GM12878 (cell line): ENCODE data around the gene TAX1BP3. TPM values are rescaled to one million over a fixed set of nuclear protein-coding genes. Genes with fewer than 3 reads are reported as not detected.

Source experiments
- BMI1 ChIP-seq: fragments of 450-650 bp; IDR thresholded peaks from 2 replicates; pipeline ENCODE4 v1.6.1; 2016; ENCODE audit warnings: mild to moderate bottlenecking, moderate library complexity, borderline replicate concordance
- ETV6 ChIP-seq, 2 experiments: fragments of 450-650 bp in 1 of 2; IDR thresholded peaks in 1 of 2; conservative IDR thresholded peaks in 1 of 2; 2 replicates each; pipeline ENCODE4 v1.6.1; 2014; ENCODE audit warnings: antibody characterized with exemption in 1 of 2, borderline replicate concordance in 1 of 2, low read depth in 1 of 2, mild to moderate bottlenecking in 1 of 2, moderate library complexity in 1 of 2
- FOS ChIP-seq: IDR thresholded peaks from 3 replicates; pipeline ENCODE4 v1.6.1; 2011; ENCODE audit warnings: borderline replicate concordance; ENCODE audit not compliant: insufficient read length; ENCODE audit errors: extremely low read depth
- FOXM1 ChIP-seq: IDR thresholded peaks from 2 replicates; pipeline ENCODE4 v1.6.1; 2012; ENCODE audit warnings: low read depth, mild to moderate bottlenecking, inconsistent platforms, low read length, moderate library complexity
- HCFC1 ChIP-seq: fragments of 150-350 bp; IDR thresholded peaks from 2 replicates; pipeline ENCODE4 v1.6.1; 2014; ENCODE audit warnings: low read length
- IKZF1 ChIP-seq: fragments of 450-650 bp; conservative IDR thresholded peaks from 2 replicates; pipeline ENCODE4 v1.6.1; 2017; ENCODE audit warnings: antibody characterized with exemption, mild to moderate bottlenecking
- KAT2A ChIP-seq: conservative IDR thresholded peaks from 2 replicates; pipeline ENCODE4 v1.6.1; 2011; ENCODE audit warnings: low read depth, low read length; ENCODE audit not compliant: control insufficient read depth
- LARP7 ChIP-seq: fragments of 450-650 bp; IDR thresholded peaks from 2 replicates; pipeline ENCODE4 v1.6.1; 2017; ENCODE audit warnings: mild to moderate bottlenecking
- MTA3 ChIP-seq: IDR thresholded peaks from 2 replicates; pipeline ENCODE4 v1.6.1; 2012; ENCODE audit warnings: low read length, inconsistent platforms, borderline replicate concordance
- POLR2AphosphoS2 ChIP-seq: IDR thresholded peaks from 2 replicates; pipeline ENCODE4 v1.6.1; 2011; ENCODE audit warnings: low read depth, mild to moderate bottlenecking, low read length, improper control_type of control experiment, moderate library complexity
- RAD21 ChIP-seq: IDR thresholded peaks from 2 replicates; pipeline ENCODE4 v1.6.1; 2011; ENCODE audit warnings: mild to moderate bottlenecking, low read depth, low read length, moderate library complexity; ENCODE audit not compliant: insufficient read depth
- SIX5 ChIP-seq: IDR thresholded peaks from 2 replicates; pipeline ENCODE4 v1.6.1; 2011; ENCODE audit warnings: mild to moderate bottlenecking, low read depth, low read length, moderate library complexity; ENCODE audit not compliant: severe bottlenecking
- SUPT20H ChIP-seq: IDR thresholded peaks from 2 replicates; pipeline ENCODE4 v1.6.1; 2011; ENCODE audit warnings: low read depth, mild to moderate bottlenecking, low read length, moderate library complexity, borderline replicate concordance; ENCODE audit not compliant: control insufficient read depth
- TBL1XR1 ChIP-seq: IDR thresholded peaks from 2 replicates; pipeline ENCODE4 v1.6.1; 2012; ENCODE audit warnings: low read depth, low read length, improper control_type of control experiment
- TCF12 ChIP-seq: IDR thresholded peaks from 2 replicates; pipeline ENCODE4 v1.6.1; 2011; ENCODE audit warnings: low read depth, mild to moderate bottlenecking, low read length
- YY1 ChIP-seq: IDR thresholded peaks from 2 replicates; pipeline ENCODE4 v1.6.1; 2011; ENCODE audit warnings: low read depth, mild to moderate bottlenecking, low read length
- polyA plus RNA-seq, 11 experiments: library from polyadenylated mRNA; depleted of rRNA in 4 of 11; unstranded in 6 of 11; stranded (reverse) in 5 of 11; fragments of >200 nt; fragmentation: Nextera tagmentation in 4 of 11; fragmentation: Illumina TruSeq in 1 of 11; extraction: Ambion mirVana in 4 of 11; extraction: Trizol in 1 of 11; gene quantifications; 1 replicate in 1 of 11; 2 replicates in 10 of 11; pipeline versions ENCODE4 v1.2.1 to v1.2.3, GENCODE V29; 2011 to 2016; ENCODE audit warnings: inconsistent platforms in 2 of 11, missing spikeins in 2 of 11, low read depth in 1 of 11
- total RNA-seq, 4 experiments: library from RNA; depleted of rRNA in 3 of 4; stranded (reverse); fragments of >200 nt in 3 of 4; fragmentation: Illumina TruSeq in 1 of 4; extraction: Trizol in 1 of 4; gene quantifications; 2 replicates each; pipeline versions ENCODE4 v1.2.1 to v1.2.3, GENCODE V29; 2013 to 2021
- TF ChIP-seq, protein P1 (sequence below): fragments of 450-650 bp; conservative IDR thresholded peaks from 2 replicates; pipeline ENCODE4 v1.6.1; 2017; ENCODE audit warnings: mild to moderate bottlenecking, moderate library complexity
- TF ChIP-seq, protein P2 (sequence below): fragments of 450-650 bp; IDR thresholded peaks from 2 replicates; pipeline ENCODE4 v1.6.1; 2018; ENCODE audit warnings: mild to moderate bottlenecking, low read depth, moderate library complexity; ENCODE audit not compliant: partially characterized antibody
- TF ChIP-seq, protein P3 (sequence below): fragments of 150-350 bp; IDR thresholded peaks from 2 replicates; pipeline ENCODE4 v1.6.1; 2016; ENCODE audit warnings: low read depth, low read length

The TAX1BP3 gene
- total and polyA plus RNA-seq, 10 of the 15 experiments (the other 5 are each of a cell fraction or from before 2014, with no cell fraction given), result 1.00 to 40.4 (median 15.4) TPM

DNA sequence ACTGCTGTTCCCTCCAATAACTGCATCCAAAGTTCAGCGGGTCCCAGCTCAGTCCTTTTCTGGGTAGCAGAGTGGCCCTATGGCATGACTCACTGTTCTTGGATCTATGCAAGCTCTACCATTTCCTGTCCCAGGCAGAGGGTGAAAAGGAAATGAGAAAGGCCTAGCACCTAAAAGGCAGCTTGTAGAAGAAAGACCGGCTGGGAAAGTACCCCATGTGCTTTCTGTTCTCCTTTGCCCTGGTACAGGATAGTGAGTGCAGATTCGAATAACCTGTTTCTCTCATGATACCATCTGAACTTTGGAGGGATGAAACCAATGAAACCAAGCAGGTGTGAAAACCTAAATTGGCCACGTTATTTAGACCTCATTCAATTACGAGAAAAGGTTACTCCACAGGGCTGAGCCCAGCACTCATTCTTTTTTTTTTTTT, 42.6 kb upstream of the TAX1BP3 start (continued):
- TF ChIP-seq SIX5 (no peak), KAT2A (no peak), FOS (no peak), YY1 (peak; percentile 61), MTA3 (peak; percentile 94), IKZF1 (peak; percentile 97), ETV6 (conservative IDR thresholded peaks at IDR 0.05 in 1 of 2, IDR thresholded peaks at IDR 0.05 in 1 of 2; ENCODE audit: borderline replicate concordance in 1 of 2, low read depth in 1 of 2) (peak in 1 of 2 experiments; percentile 95; a peak in 2 of 4 replicates), FOXM1 (peak; percentile 77), HCFC1 (no peak), RAD21 (no peak), BMI1 (peak; percentile 84), LARP7 (no peak), POLR2AphosphoS2 (no peak), SUPT20H (no peak), TBL1XR1 (peak; percentile 41; the same call in 1 of the 2 replicates), TCF12 (peak; percentile 84; the same call in 1 of the 2 replicates)
- TF ChIP-seq, protein P1, sequence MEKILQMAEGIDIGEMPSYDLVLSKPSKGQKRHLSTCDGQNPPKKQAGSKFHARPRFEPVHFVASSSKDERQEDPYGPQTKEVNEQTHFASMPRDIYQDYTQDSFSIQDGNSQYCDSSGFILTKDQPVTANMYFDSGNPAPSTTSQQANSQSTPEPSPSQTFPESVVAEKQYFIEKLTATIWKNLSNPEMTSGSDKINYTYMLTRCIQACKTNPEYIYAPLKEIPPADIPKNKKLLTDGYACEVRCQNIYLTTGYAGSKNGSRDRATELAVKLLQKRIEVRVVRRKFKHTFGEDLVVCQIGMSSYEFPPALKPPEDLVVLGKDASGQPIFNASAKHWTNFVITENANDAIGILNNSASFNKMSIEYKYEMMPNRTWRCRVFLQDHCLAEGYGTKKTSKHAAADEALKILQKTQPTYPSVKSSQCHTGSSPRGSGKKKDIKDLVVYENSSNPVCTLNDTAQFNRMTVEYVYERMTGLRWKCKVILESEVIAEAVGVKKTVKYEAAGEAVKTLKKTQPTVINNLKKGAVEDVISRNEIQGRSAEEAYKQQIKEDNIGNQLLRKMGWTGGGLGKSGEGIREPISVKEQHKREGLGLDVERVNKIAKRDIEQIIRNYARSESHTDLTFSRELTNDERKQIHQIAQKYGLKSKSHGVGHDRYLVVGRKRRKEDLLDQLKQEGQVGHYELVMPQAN, result no peak
- TF ChIP-seq, protein P2, sequence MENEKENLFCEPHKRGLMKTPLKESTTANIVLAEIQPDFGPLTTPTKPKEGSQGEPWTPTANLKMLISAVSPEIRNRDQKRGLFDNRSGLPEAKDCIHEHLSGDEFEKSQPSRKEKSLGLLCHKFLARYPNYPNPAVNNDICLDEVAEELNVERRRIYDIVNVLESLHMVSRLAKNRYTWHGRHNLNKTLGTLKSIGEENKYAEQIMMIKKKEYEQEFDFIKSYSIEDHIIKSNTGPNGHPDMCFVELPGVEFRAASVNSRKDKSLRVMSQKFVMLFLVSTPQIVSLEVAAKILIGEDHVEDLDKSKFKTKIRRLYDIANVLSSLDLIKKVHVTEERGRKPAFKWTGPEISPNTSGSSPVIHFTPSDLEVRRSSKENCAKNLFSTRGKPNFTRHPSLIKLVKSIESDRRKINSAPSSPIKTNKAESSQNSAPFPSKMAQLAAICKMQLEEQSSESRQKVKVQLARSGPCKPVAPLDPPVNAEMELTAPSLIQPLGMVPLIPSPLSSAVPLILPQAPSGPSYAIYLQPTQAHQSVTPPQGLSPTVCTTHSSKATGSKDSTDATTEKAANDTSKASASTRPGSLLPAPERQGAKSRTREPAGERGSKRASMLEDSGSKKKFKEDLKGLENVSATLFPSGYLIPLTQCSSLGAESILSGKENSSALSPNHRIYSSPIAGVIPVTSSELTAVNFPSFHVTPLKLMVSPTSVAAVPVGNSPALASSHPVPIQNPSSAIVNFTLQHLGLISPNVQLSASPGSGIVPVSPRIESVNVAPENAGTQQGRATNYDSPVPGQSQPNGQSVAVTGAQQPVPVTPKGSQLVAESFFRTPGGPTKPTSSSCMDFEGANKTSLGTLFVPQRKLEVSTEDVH, result peak; percentile 71
- TF ChIP-seq, protein P3, sequence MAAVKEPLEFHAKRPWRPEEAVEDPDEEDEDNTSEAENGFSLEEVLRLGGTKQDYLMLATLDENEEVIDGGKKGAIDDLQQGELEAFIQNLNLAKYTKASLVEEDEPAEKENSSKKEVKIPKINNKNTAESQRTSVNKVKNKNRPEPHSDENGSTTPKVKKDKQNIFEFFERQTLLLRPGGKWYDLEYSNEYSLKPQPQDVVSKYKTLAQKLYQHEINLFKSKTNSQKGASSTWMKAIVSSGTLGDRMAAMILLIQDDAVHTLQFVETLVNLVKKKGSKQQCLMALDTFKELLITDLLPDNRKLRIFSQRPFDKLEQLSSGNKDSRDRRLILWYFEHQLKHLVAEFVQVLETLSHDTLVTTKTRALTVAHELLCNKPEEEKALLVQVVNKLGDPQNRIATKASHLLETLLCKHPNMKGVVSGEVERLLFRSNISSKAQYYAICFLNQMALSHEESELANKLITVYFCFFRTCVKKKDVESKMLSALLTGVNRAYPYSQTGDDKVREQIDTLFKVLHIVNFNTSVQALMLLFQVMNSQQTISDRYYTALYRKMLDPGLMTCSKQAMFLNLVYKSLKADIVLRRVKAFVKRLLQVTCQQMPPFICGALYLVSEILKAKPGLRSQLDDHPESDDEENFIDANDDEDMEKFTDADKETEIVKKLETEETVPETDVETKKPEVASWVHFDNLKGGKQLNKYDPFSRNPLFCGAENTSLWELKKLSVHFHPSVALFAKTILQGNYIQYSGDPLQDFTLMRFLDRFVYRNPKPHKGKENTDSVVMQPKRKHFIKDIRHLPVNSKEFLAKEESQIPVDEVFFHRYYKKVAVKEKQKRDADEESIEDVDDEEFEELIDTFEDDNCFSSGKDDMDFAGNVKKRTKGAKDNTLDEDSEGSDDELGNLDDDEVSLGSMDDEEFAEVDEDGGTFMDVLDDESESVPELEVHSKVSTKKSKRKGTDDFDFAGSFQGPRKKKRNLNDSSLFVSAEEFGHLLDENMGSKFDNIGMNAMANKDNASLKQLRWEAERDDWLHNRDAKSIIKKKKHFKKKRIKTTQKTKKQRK, result no peak
